HepG2 (cell line): ENCODE measurements around the gene PLCB2. TPM values are rescaled to one million over a fixed set of nuclear protein-coding genes. Genes with fewer than 3 reads are reported as not detected.
A peak's percentile ranks its signal among the peaks of the same experiment; 100 is the strongest.

Experiments
- ATAC-seq: fragments of 200-7000 bp; cut with Tn5 transposase; 3 replicates; pipeline ENCODE4 v1.9.1; 2020; ENCODE audit warnings: mild to moderate bottlenecking, moderate library complexity
- BruUV-seq: library from RNA; stranded (reverse); fragments of 400-500 nt; replicated peaks from 2 replicates; lab custom pipeline; 2021; lab: Mats Ljungman, UMichigan
- CTCF ChIA-PET: fragments of 300-600 bp; formaldehyde crosslinking; extraction: SDS; loops from one replicate; lab custom pipeline; 2021; ENCODE audit warnings: low total read pairs, inconsistent platforms, low intra/inter-chr PET ratio; lab: Yijun Ruan, JAX
- POLR2A ChIA-PET: fragments of 350-600 bp; sonication (Branson Sonifier 250); formaldehyde crosslinking; loops from one replicate; lab custom pipeline; 2020; ENCODE audit warnings: antibody characterized with exemption, inconsistent platforms; lab: Yijun Ruan, JAX
- DNase-seq: peaks from one replicate; pipeline ENCODE4 v3.0.0-alpha.2; 2015; ENCODE audit warnings: low spot score
- FAIRE-seq: peaks from 3 replicates; lab custom pipeline; 2011; peaks lifted over from hg19 to GRCh38; lab: Jason Lieb, UNC
- H2AFZ ChIP-seq: one replicate; pipeline ENCODE4 v1.6.1; 2011; ENCODE audit warnings: low read length, inconsistent platforms
- H3K27ac ChIP-seq: fragments of 300-600 bp; 3 replicates; pipeline ENCODE4 v1.8.0; 2011; ENCODE audit warnings: mixed run types, mild to moderate bottlenecking, mixed read lengths, low read length, inconsistent platforms; ENCODE audit not compliant: insufficient read depth; ENCODE audit errors: extremely low read length
- H3K27me3 ChIP-seq, 2 experiments: fragments of 200-600 bp in 1 of 2; 2 replicates in 1 of 2; 3 replicates in 1 of 2; pipeline versions ENCODE4 v1.6.0 to v1.8.0; 2011; ENCODE audit warnings: low read length in 2 of 2, mild to moderate bottlenecking in 2 of 2, moderate library complexity in 2 of 2, inconsistent platforms in 1 of 2; ENCODE audit not compliant: insufficient read depth in 2 of 2, control insufficient read depth in 1 of 2
- H3K36me3 ChIP-seq, 2 experiments: fragments of 200-600 bp in 1 of 2; replicated peaks in 1 of 2; 2 replicates in 1 of 2; 3 replicates in 1 of 2; pipeline versions ENCODE4 v1.5.1 to v1.8.0; 2011; ENCODE audit warnings: low read length in 2 of 2, inconsistent platforms in 1 of 2; ENCODE audit not compliant: insufficient read depth in 2 of 2, control insufficient read depth in 1 of 2
- H3K4me1 ChIP-seq: 2 replicates; pipeline ENCODE4 v1.5.1; 2012; ENCODE audit warnings: low read length, inconsistent platforms; ENCODE audit not compliant: insufficient read depth
- H3K4me2 ChIP-seq: 2 replicates; pipeline ENCODE4 v1.6.0; 2011; ENCODE audit warnings: low read depth, low read length, inconsistent platforms
- H3K4me3 ChIP-seq, 3 experiments: fragments of 200-600 bp in 1 of 3; sonication (generic), shearing (Covaris generic) in 1 of 3; replicated peaks in 1 of 3; 2 replicates each; pipeline ENCODE4 v1.5.1; 2011 to 2016; ENCODE audit warnings: low read length in 3 of 3, inconsistent platforms in 2 of 3, low read depth in 2 of 3, mild to moderate bottlenecking in 2 of 3, control low read depth in 1 of 3, mixed read lengths in 1 of 3; ENCODE audit not compliant: insufficient read depth in 1 of 3
- H3K79me2 ChIP-seq: one replicate; pipeline ENCODE4 v1.6.1; 2011; ENCODE audit warnings: low read length, inconsistent platforms; ENCODE audit not compliant: insufficient read depth
- H3K9ac ChIP-seq: 2 replicates; pipeline ENCODE4 v1.6.0; 2011; ENCODE audit warnings: mild to moderate bottlenecking, low read depth, low read length, inconsistent platforms; ENCODE audit not compliant: insufficient read depth
- H3K9me3 ChIP-seq: 2 replicates; pipeline ENCODE4 v1.5.1; 2012; ENCODE audit warnings: mild to moderate bottlenecking, low read length
- H4K20me1 ChIP-seq: 2 replicates; pipeline ENCODE4 v1.6.0; 2011; ENCODE audit warnings: inconsistent platforms, mild to moderate bottlenecking, low read length, moderate library complexity; ENCODE audit not compliant: insufficient read depth
- ELF1 ChIP-seq: sonication (generic); formaldehyde crosslinking; IDR thresholded peaks from 2 replicates; pipeline ENCODE4 v1.4.0; 2020; ENCODE audit warnings: missing genetic modification reagents
- HDAC1 ChIP-seq: sonication (generic); formaldehyde crosslinking; IDR thresholded peaks from 2 replicates; pipeline ENCODE4 v1.5.1; 2020; ENCODE audit warnings: mild to moderate bottlenecking, missing genetic modification reagents
- NFRKB ChIP-seq: fragments of 450-650 bp; IDR thresholded peaks from 2 replicates; pipeline ENCODE4 v1.6.1; 2017
- ZNF557 ChIP-seq: sonication (generic); formaldehyde crosslinking; IDR thresholded peaks from 2 replicates; pipeline ENCODE4 v1.4.0; 2020; ENCODE audit warnings: missing genetic modification reagents
- WGBS: methylation state at CpG from one replicate; pipeline ENCODE4 v1.1.6; 2017; ENCODE audit warnings: low lambda C conversion rate; 5-methylcytosine and 5-hydroxymethylcytosine counted together
- in situ Hi-C: cut with HindIII; loops from 2 replicates; pipeline ENCODE4 v1.10.0; 2017; ENCODE audit warnings: low pct_unique_long_range_greater_than_20kb; ENCODE audit not compliant: extremely low pct_ligation_motif_present
- intact Hi-C: fragments of 100-400 bp; cut with micrococcal nuclease; formaldehyde crosslinking; loops from one replicate; pipeline ENCODE4 v1.10.0; 2022; ENCODE audit not compliant: unreplicated experiment
- polyA plus RNA-seq, 8 experiments: library from polyadenylated mRNA; depleted of rRNA in 3 of 8; stranded (reverse) in 7 of 8; unstranded in 1 of 8; fragments of >200 nt; fragmentation: Illumina TruSeq in 4 of 8; extraction: Trizol in 4 of 8; gene quantifications; 2 replicates each; pipeline versions ENCODE4 v1.2.1 to v1.2.3, GENCODE V29; 2011 to 2016; ENCODE audit warnings: low read depth in 4 of 8, missing spikeins in 1 of 8, mixed read lengths in 1 of 8; ENCODE audit not compliant: insufficient read depth in 1 of 8
- total RNA-seq, 5 experiments: library from RNA; depleted of rRNA; stranded (reverse); fragments of >200 nt; fragmentation: Illumina TruSeq; extraction: Trizol; gene quantifications; 2 replicates each; pipeline ENCODE4 v1.2.3, GENCODE V29; 2016; ENCODE audit warnings: low read depth in 1 of 5
- TF ChIP-seq, protein P1 (sequence below): sonication (generic); formaldehyde crosslinking; IDR thresholded peaks from 2 replicates; pipeline ENCODE4 v1.4.0; 2020; ENCODE audit warnings: missing genetic modification reagents, low read depth, mild to moderate bottlenecking, borderline replicate concordance
- TF ChIP-seq, protein P2 (sequence below): sonication (generic); formaldehyde crosslinking; conservative IDR thresholded peaks from 2 replicates; pipeline ENCODE4 v1.4.0; 2020; ENCODE audit warnings: missing genetic modification reagents
- TF ChIP-seq, protein P3 (sequence below): sonication (generic); formaldehyde crosslinking; IDR thresholded peaks from 2 replicates; pipeline ENCODE4 v1.8.1; 2023; ENCODE audit warnings: mild to moderate bottlenecking, missing genetic modification reagents, borderline replicate concordance
- TF ChIP-seq, protein P4 (sequence below): sonication (generic); formaldehyde crosslinking; IDR thresholded peaks from 2 replicates; pipeline ENCODE4 v1.4.0; 2020; ENCODE audit warnings: missing genetic modification reagents

PLCB2 gene
- total and polyA plus RNA-seq, 2 of the 13 experiments (the other 11 are each of a cell fraction or from before 2014, with no cell fraction given): 0.11 TPM; not detected in 1

DNA sequence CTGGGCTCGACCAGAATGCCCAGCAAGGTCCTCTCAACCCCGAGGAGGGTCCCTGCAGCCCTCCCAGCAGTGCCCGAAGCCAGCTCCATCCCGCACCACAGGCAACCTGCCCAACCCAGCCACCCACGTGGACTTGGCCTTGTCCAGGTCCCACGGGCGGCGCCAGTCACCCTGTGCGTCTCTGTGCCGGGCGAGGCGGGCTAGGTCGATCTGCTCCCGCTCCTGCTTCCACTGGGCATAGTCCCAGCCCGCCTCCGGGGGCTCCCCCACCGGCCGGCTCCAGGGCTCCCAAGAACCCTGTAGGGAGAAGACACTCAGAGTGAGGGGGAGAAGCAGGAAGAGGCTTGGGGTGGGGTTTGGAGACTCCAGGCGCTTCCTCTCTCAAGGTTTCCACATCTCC is 29.9 kb upstream of the PLCB2 start:
- CTCF ChIA-PET: interaction anchor here (1.8 to 2.3 kb wide), 2 partner anchors 15 to 84 kb away, joined by 6 to 19 read pairs; partner anchors contain the start of gene INAFM2
- Histone ChIP-seq H3K4me2 (no peak overlapping the region), H3K4me1 (peaks cover 41% of the 10 kb centered on the region), H3K79me2 (no peaks in the 10 kb centered on the region), H3K36me3 (no peaks in the 10 kb centered on the region; a peak in 1 of 5 replicates), H3K27ac (no peak overlapping the region)
- ATAC-seq: no peak
- POLR2A ChIA-PET: interaction anchor here (1.2 to 4.4 kb wide), 5 partner anchors 12 to 68 kb away, joined by 3 to 24 read pairs (median 18); partner anchors contain the start of genes INAFM2 and IVD
- TF ChIP-seq ZNF557 (CRISPR knock-in tag) (no peak), ELF1 (no peak), NFRKB (no peak)
- TF ChIP-seq, protein P1, sequence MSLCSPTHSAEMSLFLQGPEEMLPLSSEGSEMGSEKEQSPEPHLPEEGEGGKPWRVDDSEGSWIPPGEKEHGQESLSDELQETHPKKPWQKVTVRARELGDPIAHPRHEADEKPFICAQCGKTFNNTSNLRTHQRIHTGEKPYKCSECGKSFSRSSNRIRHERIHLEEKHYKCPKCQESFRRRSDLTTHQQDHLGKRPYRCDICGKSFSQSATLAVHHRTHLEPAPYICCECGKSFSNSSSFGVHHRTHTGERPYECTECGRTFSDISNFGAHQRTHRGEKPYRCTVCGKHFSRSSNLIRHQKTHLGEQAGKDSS: 0 out of 2 replicates have a peak, but pooled peaks have one; percentile 7
- TF ChIP-seq, all 625 proteins: peak for 1
- H3K27me3 ChIP-seq: no peaks in the 10 kb centered on the region
- H2AFZ ChIP-seq: no peak overlapping the region
- in situ Hi-C loops: no loop called here
- no TSS peak for BruUV-seq
- FAIRE-seq (no peak), DNase-seq (no peak)
- WGBS: 86% methylated on average over 13 of the region's 19 CpGs
- intact Hi-C loops: no loop called here
- H4K20me1 ChIP-seq: peaks cover 4% of the 10 kb centered on the region; the same call in 1 of the 2 replicates
- H3K9ac ChIP-seq: no peak overlapping the region
- no peak overlapping the region for H3K4me3 ChIP-seq
- H3K9me3 ChIP-seq: no peaks in the 10 kb centered on the region

DNA sequence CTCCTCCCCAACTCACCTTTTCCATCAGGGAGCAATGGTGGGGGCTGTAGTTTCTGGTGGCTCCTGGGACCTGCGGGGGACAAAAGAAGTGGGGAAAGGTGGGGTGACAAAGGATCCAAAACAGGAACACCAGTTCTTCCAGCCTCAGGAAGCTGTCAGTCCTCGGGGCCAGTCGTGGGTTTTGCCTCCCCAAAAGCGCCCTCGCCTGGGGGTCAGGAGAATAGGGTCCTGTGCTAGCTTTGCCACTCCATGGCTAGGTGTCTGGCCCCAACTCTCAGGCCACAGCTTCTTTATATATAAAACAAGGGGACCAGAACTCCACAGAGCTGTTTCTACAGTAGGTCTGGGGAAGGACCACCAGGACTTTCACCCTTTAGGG is 29.0 kb upstream of the PLCB2 start:
- Histone ChIP-seq H3K27ac (no peak overlapping the region), H3K9me3 (no peaks in the 10 kb centered on the region), H3K9ac (no peak overlapping the region), H4K20me1 (peaks cover 4% of the 10 kb centered on the region; the same call in 1 of the 2 replicates), H3K4me1 (peaks cover 40% of the 10 kb centered on the region), H3K4me2 (no peak overlapping the region), H3K79me2 (no peaks in the 10 kb centered on the region), H3K36me3 (no peaks in the 10 kb centered on the region; a peak in 1 of 5 replicates), H2AFZ (no peak overlapping the region), H3K4me3 (no peak overlapping the region), H3K27me3 (no peaks in the 10 kb centered on the region)
- intact Hi-C loops (no loop called here), in situ Hi-C loops (no loop called here)
- no TSS peak for BruUV-seq
- FAIRE-seq (no peak), ATAC-seq (no peak), DNase-seq (no peak)
- POLR2A ChIA-PET: no interaction called here
- no peak for TF ChIP-seq HDAC1 (CRISPR knock-in tag)
- TF ChIP-seq, protein P2, sequence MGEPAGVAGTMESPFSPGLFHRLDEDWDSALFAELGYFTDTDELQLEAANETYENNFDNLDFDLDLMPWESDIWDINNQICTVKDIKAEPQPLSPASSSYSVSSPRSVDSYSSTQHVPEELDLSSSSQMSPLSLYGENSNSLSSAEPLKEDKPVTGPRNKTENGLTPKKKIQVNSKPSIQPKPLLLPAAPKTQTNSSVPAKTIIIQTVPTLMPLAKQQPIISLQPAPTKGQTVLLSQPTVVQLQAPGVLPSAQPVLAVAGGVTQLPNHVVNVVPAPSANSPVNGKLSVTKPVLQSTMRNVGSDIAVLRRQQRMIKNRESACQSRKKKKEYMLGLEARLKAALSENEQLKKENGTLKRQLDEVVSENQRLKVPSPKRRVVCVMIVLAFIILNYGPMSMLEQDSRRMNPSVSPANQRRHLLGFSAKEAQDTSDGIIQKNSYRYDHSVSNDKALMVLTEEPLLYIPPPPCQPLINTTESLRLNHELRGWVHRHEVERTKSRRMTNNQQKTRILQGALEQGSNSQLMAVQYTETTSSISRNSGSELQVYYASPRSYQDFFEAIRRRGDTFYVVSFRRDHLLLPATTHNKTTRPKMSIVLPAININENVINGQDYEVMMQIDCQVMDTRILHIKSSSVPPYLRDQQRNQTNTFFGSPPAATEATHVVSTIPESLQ (CRISPR knock-in tag): no peak
- TF ChIP-seq, protein P3, sequence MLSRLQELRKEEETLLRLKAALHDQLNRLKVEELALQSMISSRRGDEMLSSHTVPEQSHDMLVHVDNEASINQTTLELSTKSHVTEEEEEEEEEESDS (CRISPR knock-in tag): no peak
- TF ChIP-seq, protein P4, sequence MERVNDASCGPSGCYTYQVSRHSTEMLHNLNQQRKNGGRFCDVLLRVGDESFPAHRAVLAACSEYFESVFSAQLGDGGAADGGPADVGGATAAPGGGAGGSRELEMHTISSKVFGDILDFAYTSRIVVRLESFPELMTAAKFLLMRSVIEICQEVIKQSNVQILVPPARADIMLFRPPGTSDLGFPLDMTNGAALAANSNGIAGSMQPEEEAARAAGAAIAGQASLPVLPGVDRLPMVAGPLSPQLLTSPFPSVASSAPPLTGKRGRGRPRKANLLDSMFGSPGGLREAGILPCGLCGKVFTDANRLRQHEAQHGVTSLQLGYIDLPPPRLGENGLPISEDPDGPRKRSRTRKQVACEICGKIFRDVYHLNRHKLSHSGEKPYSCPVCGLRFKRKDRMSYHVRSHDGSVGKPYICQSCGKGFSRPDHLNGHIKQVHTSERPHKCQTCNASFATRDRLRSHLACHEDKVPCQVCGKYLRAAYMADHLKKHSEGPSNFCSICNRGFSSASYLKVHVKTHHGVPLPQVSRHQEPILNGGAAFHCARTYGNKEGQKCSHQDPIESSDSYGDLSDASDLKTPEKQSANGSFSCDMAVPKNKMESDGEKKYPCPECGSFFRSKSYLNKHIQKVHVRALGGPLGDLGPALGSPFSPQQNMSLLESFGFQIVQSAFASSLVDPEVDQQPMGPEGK (CRISPR knock-in tag): no peak
- WGBS: 62% methylated on average over 5 of the region's 5 CpGs
- CTCF ChIA-PET: no interaction called here
